HG03432 (cell line): ENCODE results near the gene MYH7B.

Experiments
- ATAC-seq: cut with Tn5 transposase; IDR thresholded peaks from one replicate; pipeline ENCODE4 v1.9.1; 2021; ENCODE audit warnings: mild to moderate bottlenecking, moderate library complexity; ENCODE audit not compliant: unreplicated experiment

Gene MYH7B

DNA sequence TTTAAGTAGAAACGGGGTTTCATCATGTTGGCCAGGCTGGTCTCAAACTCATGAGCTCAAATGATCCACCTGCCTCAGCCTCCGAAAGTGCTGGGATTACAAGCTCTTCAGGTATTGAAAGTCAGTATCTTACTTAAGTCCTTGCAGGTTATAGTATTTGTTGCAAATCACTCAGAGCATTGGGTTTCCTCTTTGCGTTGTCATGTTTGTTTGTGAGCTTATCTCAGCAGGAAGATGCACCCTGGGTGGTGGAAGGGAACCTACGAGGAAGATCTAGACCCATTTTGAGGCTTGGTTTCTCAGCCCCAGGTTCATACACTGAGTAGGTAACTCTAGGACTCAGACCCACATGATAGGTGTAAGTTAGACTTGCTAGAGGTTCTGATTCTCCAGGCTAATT, 18.6 kb downstream of the MYH7B start:
- ATAC-seq, result no peak

DNA sequence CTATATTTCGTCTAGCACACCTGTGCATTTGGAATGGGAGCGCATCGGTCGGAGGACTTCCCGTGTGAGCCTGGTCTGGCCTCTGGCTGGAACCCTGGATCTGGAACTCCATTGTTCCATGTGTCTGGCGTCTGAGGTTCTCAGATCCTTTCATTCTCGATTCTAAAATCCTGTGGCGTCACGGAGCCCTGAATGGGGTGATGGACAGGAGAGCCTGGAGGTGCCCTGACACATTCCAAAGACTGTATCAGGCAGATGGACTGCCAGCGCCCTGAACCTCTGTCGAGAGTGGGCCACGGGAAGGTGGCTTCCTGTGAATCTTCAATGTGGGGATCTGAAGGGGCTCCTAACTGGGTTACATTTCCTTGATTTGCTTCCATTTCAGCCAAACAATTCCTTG, 20.6 kb downstream of the MYH7B start:
- ATAC-seq, result no peak

DNA sequence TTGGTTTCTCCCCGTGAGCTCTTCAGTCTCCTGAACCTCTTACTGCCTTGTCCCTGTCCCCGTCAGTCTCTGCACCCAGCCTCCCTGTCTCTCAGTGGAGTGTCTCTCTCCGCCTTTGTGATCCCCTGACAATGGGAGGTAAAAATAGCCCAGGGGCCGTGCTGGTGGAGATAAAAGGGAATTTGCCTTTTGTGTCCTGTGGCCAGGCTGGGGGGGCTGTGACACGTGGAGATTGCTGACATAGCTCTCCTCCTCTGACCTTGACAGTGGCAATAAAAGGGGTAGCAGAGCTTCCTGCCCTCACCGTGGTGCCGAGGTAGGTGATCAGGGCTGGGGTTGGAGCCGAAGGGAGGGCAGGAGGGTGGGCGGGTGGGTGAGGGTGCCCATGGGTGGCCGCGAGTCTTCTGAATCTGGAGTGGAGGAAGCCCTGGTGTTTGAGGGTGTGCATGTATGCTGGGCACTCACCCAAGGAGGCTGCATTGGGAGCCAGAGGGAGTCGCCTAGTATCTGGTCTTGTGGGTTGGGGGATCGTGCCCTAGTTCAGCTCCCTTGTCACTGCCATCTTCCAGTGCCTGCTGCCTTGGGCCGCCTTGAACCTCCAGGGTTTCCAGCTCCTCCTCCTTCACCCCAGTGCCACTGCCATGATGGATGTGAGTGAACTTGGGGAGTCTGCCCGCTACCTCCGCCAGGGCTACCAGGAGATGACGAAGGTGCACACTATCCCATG, 21.9 kb downstream of the MYH7B start:
- ATAC-seq, result no peak

DNA sequence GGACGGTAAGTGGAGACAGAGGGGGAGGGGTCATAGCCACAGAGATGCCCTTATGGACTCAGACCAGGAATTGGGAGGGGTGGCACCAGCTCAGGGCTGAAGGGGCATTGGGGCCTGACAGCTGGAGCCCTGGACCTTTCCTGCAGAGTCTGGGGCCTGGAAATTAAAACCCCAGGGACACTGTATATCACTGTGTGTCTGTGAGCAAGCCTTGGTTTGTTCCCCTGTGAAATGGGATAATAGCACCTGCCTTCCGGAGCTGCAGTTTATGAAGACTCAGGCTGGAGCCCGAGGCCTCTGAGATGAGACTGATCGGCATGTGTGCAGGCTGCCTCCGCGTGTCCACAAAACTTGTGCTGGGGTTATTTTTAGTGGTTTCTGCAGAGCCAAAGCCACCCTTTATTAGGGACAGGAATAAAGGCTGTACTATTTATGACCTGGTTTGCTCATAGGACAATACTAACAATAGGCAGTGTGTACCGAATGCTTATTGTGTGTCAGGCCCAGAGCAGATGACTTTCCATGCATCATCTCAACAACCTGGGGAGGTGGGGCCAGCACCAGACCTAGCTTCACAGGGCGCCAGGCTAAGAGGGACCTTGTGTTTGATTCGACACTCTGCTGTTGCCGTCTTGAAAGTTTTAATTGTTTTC, 22.6 kb downstream of the MYH7B start:
- ATAC-seq, result no peak

DNA sequence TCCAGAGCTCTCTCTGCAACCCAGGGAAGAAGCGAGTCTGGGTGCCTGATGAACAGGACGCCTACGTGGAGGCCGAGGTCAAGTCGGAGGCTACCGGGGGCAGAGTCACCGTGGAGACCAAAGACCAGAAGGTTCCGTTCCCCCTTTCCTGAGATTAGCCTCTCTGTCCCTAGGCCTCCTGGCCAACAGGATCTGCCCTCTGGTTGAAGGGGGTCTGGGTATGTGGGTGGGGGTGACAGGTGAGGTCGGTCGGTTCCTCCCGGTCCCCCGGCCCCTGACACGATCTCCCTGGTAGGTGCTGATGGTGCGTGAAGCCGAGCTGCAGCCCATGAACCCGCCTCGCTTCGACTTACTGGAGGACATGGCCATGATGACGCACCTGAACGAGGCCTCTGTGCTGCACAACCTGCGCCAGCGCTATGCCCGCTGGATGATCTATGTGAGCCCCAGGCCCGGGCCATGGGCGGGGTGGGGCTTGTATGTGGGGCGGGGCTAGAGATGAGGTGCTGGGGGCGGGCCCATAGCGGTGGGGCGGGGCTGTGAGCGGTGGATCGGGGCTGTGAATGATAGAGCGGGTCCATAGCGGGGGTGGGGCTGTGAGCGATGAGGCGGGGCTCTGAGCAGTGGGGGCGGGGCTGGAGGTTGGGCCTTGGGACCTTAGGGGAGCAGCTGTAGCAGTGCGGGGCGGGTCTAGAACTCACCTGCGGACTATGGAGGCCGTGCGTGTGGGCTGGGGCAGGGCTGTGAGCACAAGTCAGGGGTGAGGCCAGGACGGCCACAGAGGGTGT, 23.9 kb downstream of the MYH7B start:
- no peak for ATAC-seq

DNA sequence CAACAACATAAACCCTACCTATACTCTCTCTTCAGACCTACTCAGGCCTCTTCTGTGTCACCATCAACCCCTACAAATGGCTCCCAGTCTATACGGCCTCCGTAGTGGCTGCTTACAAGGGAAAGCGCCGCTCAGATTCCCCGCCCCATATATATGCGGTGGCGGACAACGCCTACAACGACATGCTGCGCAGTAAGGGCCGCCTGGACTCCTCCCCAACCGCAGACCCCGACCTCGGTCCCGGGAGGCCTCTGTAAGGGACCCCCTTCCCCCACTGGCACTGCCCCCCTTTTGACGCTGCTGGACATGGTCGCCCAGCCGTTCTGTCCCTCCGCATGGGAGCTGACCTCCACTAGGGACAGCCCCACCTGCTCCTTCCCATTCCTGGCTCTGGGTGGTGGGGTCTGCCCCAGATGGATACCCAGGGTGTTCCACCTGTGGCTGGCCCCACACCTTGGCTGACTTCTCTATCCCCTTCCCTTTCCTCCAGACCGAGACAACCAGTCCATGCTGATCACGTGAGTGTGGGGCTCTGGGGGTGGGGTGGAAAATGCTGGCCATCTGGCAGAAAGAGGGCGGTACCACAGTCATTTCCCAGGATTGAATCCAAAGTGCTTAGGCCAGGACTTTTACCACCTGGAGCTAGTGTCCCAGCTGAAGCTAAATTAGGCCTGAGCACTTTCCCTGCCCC, 25.0 kb downstream of the MYH7B start:
- ATAC-seq, result no peak

DNA sequence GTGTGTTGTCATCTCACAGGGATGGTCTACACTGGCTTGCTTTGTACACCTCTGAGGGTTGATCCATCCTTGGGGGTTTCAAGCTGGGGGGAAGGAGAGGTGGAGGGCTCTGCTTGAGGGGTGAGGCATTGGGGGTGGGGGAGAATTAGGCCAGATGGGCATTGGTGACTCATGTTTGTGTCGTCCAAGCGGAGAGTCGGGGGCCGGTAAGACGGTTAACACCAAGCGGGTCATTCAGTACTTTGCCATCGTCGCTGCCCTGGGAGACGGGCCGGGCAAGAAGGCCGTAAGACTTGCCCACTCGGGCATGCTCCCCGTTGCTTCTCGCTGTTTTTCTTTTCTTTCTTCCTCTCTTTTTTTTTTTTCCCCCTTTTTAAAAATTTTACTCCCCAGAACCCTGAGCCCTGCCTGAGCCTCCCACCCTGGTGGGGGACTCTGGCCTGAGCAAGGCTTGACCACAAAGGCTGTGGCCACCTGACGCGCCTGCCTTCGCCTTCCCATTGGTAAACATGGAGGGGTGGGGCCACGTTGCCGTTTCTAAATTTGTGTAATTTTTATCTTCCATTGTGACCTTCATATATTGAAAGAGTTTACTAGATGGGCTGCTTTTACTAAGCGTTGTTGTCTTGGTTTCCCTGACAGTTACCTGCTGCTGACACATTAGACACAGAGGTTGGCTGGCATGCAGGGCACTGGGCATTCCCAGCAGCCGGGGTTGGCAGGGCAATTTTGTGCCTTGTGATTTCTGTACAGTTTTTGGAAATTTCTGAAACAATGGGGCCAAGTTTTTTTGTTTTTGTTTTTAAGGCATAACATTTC, 26.8 kb downstream of the MYH7B start:
- no peak for ATAC-seq

DNA sequence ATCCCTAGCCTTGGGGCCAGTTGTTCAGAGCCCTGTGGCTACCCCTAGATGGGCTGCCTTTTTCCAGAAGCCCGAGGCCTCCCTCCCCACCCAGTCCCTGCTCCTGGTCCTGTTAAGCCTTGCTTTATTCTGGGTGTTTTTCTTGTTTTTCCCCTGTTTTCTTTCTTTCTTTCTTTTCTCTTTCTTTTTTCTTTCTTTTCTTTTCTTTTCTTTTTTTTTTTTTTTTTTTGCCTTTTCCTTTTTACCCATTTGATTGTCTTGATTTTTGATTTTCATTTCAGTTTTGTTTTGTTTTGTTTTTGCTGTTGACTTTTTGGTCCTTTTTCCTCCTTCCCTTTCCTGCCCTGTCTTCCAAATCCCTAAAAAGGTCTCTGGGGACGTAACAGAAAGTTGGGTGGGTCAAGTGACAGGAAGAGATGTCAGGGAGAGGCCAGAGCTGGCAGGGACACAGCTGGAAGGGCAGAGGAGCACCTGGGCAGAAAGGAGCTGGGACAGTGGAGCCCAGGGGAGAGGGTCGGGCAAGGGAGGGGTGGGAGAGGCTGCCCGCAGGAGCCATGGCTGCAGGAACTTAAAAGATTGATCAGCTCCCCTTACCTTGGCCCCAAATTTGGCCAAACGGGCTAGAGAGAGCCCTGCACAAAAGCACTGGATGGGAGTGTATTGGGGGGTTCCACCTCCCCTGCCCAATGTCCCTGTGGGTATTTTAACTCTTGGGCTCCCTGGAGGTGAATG, 27.6 kb downstream of the MYH7B start:
- no peak for ATAC-seq

DNA sequence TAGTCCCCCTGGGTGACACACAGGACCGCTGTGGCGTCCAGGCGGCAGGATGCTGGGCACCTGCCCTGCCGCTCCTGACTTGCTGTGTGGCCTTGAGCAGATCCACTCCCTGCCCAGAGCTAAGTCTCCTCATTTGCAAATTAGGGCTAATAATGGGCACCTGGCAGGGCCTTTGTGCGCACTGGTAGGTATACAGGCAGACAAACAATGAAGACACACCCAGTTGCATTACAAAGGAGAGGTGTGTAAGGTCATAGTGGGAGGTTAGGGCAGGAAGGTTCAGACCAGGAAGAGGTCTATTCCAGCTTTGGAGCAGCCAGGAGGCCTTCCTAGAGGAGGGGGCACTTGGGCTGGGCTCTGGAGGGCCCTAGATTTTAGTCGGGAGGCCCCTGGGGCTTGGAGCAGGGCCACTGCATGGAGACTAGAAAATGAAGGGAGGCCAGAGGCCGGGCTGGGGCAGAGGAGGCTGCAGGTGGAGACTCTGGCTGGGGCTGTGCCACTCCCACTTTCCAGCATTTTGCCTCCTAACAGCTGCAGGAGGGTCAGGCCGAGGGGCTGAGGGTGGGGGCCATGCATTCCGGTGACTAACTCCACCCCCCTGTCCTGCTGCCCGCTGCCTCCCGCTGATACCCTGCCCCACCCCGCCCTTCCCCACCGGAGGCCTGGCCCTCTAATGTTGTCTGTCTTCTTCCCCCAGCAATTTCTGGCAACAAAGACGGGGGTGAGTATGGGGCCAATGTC, 28.5 kb downstream of the MYH7B start:
- ATAC-seq, result no peak

DNA sequence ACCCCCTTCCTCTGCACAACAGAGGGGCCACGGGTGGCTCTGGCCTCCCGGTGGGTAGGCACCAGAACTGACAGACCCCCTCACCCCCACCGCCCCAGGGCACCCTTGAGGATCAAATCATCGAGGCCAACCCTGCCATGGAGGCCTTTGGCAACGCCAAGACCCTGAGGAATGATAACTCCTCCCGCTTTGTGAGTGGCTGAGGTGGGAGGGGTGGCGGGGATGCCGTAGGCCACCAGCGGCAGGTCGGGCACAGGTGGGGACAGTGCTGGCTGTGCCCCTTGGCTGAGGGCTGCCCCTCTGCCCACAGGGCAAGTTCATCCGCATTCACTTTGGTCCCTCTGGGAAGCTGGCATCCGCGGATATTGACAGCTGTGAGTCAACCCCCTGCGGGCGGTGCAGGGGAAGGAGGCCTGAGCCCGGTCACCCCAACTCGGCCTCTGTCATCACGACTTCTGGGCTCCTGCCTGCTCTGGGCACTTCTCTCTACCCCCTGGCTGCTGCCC, 29.1 kb downstream of the MYH7B start:
- no peak for ATAC-seq

DNA sequence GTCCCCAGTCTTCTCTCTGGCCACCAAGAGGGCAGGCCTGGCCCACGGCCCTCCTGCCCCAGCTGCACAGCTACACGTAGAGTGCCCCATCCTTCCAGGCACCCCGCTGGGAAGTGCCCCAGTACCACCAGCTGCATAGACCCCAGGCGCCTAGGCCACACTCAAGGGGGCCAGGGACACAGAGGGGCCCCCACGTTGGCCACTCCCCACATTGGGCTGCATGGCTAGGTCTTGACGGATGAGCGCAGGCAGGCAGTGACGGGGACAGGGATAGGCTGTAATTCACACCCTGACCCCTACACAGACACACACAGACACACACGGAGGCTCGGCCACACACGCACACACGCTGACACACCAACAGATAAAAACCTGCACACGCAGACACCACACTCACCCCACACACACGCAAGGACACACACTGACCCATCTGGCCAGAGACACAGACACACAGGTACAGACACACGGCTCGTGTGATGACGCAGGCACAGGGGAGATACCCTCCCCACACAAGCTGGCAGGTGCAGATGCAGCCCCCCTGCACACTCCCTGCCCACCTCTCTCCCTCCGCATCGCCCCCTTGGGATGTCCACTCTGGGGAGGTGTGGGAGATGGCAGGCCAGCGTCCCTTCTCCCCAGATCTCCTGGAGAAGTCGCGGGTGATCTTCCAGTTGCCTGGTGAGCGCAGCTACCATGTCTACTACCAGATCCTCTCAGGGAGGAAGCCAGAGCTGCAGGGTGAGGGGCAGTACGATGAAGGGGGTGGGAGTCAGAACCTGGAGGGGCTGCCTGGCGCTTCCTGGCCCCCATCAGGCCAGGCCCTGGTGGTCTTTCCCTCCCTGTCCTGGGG, 30.0 kb downstream of the MYH7B start:
- no peak for ATAC-seq

DNA sequence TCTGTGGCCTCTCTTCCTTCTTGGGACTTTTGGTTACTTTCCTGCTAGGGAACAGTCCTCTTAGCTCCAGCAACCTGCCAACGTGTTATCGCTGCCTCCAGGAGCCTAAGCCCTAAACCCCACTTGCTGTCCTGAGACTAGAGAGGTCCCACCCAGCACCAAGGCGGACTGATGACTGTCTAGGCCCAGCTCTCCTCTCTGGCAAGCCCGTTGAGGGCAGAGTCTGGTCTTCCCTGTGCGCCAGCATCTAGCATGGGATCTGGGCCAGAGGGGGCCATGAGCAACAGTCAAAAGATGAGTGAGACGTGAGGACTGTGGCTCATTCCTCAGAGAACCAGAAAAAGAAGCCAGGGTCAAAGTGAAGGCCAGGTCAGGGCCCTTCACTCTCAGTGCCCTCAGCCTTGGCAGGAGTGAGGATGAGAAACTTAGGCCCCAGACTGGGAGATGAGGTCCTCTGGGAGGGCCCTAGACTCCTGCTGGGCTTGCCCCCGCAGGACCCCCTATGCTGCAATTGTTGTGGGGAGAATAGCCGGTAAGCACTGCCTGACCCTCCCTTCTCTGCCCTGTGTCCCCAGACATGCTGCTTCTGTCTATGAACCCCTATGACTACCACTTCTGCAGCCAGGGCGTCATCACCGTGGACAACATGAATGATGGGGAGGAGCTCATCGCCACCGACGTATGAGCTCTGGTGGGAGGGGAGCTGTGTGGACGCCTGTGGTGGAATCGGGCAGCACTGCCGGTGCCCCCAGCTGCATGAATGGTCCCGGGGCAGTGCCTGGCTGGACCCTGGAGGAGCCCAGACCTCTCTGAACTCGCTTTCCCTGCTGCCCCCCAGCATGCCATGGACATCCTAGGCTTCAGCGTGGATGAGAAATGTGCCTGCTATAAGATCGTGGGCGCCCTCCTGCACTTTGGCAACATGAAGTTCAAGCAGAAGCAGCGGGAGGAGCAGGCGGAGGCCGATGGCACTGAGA, 30.9 kb downstream of the MYH7B start:
- no peak for ATAC-seq

DNA sequence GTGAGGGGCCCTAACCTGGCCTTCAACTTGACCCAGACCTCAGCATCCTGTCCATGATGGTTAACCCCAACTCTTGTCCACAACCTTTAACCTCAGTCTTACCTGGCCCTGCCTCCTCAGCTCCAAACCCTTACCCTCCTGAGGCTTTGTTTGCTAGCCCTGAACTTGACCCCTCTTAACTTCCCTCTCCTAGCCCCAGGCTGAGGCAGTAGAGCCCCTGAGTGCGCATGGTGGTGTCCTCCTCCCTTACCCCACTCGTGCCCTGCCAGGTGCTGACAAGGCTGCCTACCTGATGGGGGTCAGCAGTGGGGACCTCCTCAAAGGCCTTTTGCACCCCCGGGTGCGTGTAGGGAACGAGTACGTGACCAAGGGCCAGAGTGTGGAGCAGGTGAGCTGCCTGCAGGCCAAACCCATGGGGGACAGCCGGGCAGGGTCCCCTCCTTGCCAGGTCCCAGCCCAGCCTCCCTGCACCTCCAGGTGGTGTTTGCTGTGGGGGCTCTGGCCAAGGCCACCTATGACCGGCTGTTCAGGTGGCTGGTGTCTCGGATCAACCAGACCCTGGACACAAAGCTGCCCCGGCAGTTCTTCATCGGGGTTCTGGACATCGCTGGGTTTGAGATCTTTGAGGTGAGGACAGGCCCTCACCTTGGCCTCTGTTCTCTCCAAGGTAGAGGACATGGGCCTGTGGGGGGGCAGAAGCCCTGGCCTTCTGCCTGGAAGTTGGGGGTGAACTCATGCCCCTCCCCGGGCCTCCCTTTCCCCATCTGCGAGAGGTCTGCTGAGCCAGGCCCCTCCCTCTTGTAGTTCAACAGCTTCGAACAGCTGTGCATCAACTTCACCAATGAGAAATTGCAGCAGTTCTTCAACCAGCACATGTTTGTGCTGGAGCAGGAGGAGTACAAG, 31.9 kb downstream of the MYH7B start:
- no peak for ATAC-seq

DNA sequence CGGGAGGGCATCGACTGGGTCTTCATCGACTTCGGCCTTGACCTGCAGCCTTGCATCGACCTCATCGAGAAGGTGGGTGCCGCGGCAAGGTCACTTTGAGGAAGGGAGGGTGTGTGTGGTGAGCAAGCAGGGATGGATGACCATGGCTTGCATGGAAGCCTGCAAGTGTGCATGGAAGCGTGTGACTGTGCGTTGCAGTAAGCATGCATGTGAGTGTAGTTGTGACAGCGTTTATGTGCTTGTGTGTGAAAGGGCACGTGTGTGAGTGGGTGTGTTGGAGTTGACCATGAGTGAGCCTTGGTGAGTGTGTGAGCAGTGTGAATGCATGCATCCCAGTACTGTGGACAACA, 32.5 kb downstream of the MYH7B start:
- no peak for ATAC-seq

DNA sequence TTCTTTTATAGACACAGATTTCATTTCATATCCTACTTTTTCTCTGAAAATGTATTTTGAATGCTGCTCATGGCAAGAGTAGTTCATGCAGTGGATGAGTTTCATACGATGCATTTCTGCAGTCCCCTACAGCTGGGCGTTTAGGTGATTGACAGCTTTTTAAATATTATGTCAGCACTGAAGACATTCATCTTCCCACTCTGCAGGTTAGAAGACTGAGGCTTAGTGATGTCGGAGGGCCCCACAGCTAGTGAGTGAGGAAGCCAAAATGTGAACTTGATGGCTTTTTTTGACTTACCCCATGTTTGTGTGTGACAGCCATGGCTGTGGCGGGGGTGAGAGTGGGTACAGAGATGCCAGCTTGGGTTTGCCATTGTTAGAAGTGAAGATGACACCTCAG, 33.5 kb downstream of the MYH7B start:
- no peak for ATAC-seq

DNA sequence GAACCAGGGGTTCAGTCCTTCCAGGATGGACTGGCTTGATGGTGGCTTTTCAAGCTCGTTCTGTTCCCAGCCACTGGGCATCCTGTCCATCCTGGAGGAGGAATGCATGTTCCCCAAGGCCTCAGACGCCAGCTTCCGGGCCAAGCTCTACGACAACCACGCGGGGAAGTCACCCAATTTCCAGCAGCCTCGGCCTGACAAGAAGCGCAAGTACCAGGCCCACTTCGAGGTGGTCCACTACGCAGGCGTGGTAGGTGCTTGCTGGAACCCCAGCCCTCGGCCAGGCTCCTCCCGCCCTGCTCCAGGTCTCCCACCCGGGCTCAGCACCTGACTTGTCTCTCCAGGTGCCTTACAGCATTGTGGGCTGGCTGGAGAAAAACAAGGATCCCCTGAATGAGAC, 34.0 kb downstream of the MYH7B start:
- ATAC-seq, result no peak
